Adrenal gland (tissue), 5 donors: ENCODE measurements around the gene DNAH8.

Experiments
- POLR2A ChIP-seq, 2 donors: fragments of 450-650 bp; IDR thresholded peaks; one replicate each; pipeline ENCODE4 v1.6.1; 2017; ENCODE audit warnings: antibody characterized with exemption in 2 of 2, mild to moderate bottlenecking in 2 of 2, moderate library complexity in 1 of 2
- TF ChIP-seq, protein P1 (sequence below), 6 experiments: fragments of 450-650 bp in 4 of 6; fragments of 200-600 bp in 2 of 6; sonication (generic) in 1 of 6; IDR thresholded peaks; 1 replicate in 5 of 6; 2 replicates in 1 of 6; pipeline versions ENCODE4 v1.5.1 to v1.8.0; 2016 to 2021; ENCODE audit warnings: antibody characterized with exemption in 6 of 6, mild to moderate bottlenecking in 2 of 6, moderate library complexity in 1 of 6
- donor health status: DM: no; HTN: no; CAD: no.

DNA sequence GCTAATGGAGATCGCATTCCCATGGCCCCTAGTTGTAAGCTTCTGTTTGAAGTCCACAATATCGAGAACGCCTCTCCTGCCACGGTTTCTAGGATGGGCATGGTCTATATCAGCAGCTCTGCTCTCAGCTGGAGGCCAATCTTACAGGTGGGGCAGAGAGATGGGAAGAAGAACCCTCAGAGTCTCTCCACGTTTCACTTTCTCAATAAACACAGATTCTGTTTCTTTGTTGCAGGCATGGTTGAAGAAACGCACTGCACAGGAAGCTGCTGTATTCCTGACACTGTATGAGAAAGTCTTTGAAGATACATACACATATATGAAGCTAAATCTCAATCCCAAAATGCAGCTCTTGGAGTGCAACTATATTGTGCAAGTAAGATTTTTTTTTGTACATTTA lies 157.9 kb downstream of the DNAH8 start:
- TF ChIP-seq, protein P1, sequence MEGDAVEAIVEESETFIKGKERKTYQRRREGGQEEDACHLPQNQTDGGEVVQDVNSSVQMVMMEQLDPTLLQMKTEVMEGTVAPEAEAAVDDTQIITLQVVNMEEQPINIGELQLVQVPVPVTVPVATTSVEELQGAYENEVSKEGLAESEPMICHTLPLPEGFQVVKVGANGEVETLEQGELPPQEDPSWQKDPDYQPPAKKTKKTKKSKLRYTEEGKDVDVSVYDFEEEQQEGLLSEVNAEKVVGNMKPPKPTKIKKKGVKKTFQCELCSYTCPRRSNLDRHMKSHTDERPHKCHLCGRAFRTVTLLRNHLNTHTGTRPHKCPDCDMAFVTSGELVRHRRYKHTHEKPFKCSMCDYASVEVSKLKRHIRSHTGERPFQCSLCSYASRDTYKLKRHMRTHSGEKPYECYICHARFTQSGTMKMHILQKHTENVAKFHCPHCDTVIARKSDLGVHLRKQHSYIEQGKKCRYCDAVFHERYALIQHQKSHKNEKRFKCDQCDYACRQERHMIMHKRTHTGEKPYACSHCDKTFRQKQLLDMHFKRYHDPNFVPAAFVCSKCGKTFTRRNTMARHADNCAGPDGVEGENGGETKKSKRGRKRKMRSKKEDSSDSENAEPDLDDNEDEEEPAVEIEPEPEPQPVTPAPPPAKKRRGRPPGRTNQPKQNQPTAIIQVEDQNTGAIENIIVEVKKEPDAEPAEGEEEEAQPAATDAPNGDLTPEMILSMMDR (IDR thresholded peaks at IDR 0.05), result no peak
- TF ChIP-seq POLR2A (IDR thresholded peaks at IDR 0.05), result no peak
